SK-MEL-5 (cell line): ENCODE data around the gene JPH2. TPM values are rescaled to one million over a fixed set of nuclear protein-coding genes. Genes with fewer than 3 reads are reported as not detected.
A peak's percentile ranks its signal among the peaks of the same experiment; 100 is the strongest.

Experiments used
- DNase-seq: peaks from one replicate; pipeline ENCODE4 v3.0.0-alpha.2; 2016; ENCODE audit warnings: low read depth, low spot score
- in situ Hi-C: cut with HindIII; loops from 2 replicates; pipeline ENCODE4 v1.10.0; 2016; ENCODE audit warnings: low sequenced_read_pairs, high pct_unique_total_duplicates, low pct_unique_long_range_greater_than_20kb
- total RNA-seq: library from RNA; depleted of rRNA; stranded (reverse); fragments of >200 nt; shearing (Covaris generic); gene quantifications from 2 replicates; pipeline ENCODE4 v1.2.3, GENCODE V29; 2014

The JPH2 gene
- total RNA-seq, 1 experiment from 2014 or later: 0.08 TPM

DNA sequence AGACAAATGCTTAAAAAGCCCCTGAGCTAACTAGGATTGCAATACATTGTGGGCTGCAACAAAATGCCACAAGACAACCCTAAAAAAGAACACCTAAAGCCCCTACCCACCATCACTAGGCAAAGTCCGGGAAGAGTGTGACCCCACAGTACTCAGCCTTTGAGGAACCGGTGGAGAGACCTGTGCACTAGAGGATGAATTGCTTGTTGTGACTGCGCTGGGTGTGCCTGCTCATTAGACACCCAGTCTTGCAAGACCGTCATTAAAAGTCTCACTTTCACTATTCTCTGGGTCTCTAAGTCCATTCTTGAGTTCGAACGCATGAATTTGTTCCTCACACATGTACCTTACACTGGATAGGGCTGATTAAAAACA lies 88.7 kb downstream of the JPH2 start:
- in situ Hi-C loops: no loop called here

GRCh38 chr20:44097521-44098255 lies 89.3 kb downstream of the JPH2 start:
- in situ Hi-C loops: no loop called here
- DNase-seq: no peak

More for the DNA sequence above, 88.7 kb downstream of the JPH2 start:
- no peak for DNase-seq

- DNase-seq: no peak
- in situ Hi-C loops: no loop called here
Observed at GRCh38 chr20:44095831-44096230, 91.2 kb downstream of the JPH2 start.

GRCh38 chr20:44093249-44093582 lies 93.8 kb downstream of the JPH2 start:
- no peak for DNase-seq
- in situ Hi-C loops: no loop called here

GRCh38 chr20:44092551-44093248 lies 94.3 kb downstream of the JPH2 start:
- peak; percentile 75 for DNase-seq
- in situ Hi-C loops: no loop called here

DNA sequence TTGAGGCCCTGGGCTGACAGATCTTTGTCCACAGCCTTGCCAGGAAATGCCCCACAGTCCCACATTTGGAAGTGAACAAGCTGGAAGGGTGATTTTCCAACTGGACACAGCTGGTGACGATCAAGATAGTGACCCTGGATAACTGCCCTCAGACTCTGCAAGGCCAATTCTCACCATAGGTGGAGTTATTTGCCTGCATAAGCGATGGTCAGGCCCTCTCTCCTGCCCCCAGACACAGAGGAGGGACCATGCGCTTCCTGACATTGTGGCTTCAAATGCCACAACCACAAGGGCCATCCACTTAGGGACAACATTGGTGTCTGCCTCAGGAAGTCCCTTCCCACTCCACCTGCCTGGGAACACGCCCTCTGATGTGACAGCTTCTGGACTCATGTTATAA lies 96.0 kb downstream of the JPH2 start:
- in situ Hi-C loops: no loop called here
- no peak for DNase-seq

- DNase-seq: peak; percentile 88
- in situ Hi-C loops: no loop called here
Observed at GRCh38 chr20:44089987-44090674, 96.9 kb downstream of the JPH2 start.

DNA sequence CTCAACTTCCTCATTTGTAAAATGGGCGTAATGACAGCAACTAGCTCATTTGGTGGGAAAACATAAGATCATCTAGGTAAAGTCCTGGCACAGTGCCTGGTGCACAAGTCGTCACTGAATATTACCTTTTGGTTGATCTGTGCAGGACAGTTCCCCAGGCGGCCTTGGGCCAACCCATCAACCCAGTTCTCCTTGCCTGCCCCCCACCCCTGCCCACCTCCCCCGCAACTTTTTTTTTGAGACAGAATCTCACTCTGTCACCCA lies 99.2 kb downstream of the JPH2 start:
- in situ Hi-C loops: no loop called here
- DNase-seq: no peak

DNA sequence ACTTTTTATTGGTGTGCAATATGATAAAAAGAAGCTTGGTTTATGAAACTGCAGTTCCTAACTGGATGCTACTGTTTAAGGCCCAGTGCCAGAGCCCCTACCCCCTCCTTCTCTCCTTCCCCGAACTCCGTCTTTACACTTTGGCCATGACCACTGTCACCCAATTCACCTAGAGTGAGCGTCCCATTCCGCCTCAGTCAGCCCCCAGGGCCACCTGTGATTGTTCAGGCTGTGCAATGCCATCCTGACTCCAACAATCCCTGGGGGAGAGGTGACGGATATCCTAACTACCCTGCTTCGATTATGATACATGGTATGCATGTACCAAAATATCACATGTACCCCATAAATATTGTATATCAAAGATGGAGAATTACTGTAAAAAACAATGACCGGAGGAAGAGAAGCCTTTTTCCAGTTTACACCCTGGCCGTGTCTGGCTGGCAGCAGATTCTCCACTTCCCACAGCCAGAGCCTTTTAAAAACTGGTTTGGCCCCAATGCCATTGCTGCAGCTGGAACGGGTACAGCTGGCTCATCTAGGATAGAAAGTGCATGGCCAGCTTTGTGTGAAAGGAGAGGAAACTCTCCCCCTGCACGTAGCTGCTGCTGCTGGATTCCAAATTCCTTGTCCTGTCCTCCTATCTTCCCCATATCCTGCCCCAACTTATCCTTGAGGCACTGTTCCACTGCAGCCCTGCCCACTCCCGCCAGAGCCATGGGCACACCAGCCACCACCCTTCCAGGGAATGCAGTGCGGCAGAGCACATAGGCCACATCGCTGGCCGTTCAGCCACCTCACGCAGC lies 99.7 kb downstream of the JPH2 start:
- DNase-seq: no peak
- in situ Hi-C loops: no loop called here

GRCh38 chr20:44085616-44086434 lies 101.2 kb downstream of the JPH2 start:
- in situ Hi-C loops: no loop called here
- no peak for DNase-seq

DNA sequence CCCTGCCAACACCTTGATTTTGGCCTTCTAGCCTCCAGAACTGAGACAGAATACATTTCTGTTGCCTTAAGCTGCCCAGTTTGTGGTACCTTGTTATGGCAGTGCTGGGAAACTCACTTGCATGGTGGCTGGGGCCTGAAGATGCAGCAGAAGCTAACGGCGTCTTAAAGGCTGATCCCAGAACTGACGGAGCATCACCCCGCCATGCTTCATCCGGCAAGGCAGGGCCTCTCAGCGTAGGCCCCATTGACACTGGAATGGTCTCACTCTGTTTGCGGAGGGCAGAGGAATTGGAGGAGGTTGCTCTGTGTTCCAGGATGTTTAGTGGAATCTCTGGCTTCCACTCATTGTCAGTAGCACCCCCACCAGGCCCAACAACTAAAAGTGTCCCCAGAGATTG lies 102.1 kb downstream of the JPH2 start:
- DNase-seq: no peak
- in situ Hi-C loops: no loop called here

DNA sequence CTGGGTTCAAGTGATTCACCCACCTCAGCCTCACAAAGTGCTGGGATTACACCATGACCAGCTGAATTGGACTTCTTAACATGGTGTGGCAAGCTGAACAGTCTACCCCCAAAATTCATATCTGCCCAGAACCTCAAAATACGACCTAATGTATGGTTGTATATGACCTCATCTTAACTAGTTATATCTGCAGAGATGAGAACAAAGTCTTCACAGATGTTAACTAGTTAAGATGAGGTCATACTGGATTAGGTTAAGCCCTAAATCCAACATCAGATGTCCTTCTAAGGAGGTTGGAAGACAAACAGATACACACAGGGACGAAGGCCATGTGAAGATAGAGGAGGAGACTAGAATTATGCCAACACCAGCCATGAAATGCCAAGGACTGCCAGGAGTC lies 102.5 kb downstream of the JPH2 start:
- in situ Hi-C loops: no loop called here
- no peak for DNase-seq

GRCh38 chr20:44083220-44083933 lies 103.6 kb downstream of the JPH2 start:
- no peak for DNase-seq
- in situ Hi-C loops: no loop called here

DNA sequence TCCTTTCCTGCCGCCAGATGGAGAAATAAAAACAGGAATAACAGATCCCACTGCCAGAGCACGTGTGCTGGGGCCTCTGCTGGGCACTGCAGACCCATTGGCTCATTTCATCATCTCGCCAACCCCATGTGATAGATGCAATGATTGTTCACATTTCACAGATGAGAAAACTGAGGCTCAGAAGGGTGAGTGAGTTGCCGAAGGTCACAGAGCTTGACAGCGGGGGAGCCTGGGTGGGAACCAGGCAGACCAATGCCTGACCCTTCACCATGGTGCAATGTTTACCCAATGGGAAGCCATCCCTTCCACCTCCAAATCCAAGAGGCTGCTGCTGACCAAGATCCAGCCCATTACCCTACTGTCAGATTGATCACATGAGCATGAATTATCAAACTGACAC lies 105.1 kb downstream of the JPH2 start:
- DNase-seq: no peak
- in situ Hi-C loops: no loop called here

DNA sequence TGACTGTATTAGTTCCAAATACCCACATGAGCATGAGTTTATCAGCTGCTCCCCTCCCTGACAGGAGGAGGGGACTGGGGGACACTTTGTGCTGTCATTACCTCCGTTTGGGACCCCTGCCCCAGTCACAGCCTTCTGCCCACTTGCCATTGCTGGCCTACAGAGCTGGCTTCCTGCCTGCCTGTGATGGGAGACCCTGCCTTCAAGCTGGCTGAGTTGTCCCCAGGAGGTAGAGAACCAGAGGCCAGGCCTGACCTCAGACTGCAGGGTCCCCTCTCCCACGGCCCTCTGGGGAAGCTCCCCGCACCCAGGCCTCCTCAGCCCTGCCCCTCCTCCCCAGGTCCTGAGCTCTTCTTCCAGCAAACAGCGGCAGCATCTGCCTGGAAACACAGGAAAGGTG lies 105.5 kb downstream of the JPH2 start:
- DNase-seq: no peak
- in situ Hi-C loops: no loop called here

DNA sequence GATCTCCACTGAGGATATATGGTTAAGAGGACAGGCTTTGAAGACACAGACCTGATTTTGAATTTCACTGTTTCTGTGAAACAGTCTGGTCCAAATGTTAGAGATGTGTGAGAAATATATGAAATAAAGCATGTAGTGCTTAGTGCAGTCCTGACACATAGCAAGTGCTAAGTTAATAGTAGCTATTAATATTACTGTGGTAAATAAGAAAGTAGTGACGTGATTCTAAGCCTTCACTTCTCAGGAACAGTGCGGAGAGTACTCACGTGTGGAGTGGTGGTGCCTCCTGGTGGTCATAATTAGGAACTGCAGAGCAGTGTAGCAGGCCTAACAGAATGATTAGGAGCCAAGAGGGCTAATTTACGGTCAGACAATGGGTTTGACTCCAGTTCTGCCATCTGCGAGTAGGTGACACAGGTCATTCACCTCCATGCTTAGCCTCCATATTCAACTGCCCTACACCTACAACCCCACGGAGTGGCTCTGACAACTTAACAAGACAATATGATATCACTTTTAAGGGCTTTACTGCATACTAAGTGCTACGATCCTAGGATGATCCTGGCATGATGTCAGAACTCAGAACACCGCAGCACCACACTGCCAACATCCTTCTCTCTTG lies 106.2 kb downstream of the JPH2 start:
- peak; percentile 86 for DNase-seq
- in situ Hi-C loops: no loop called here

DNA sequence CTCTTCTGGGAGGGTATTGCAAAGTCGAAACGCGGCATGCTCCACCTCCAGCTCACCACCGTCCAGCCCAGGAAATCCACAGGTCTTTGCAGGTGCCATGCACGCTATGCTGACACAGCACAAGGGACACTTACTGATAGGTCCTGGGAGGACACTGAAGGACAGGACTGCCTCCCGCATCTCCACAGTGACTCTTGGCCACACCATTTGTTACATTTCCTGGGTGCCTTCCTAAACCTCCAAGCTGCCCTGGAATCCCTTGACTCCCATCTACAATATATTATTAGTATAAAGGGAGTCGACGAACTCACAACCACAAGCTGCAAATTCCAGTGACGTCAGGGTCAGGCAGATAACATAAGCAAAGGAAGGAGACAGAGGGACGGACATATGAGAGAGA lies 106.9 kb downstream of the JPH2 start:
- no peak for DNase-seq
- in situ Hi-C loops: no loop called here
